SK-N-SH treated with all-trans-retinoic acid at 6 μM for 48 hours (cell line): ENCODE results near the gene JMJD8.

Experiments
- ATAC-seq: fragments of 200-7000 bp; cut with Tn5 transposase; 3 replicates; pipeline ENCODE4 v1.9.1; 2020; ENCODE audit warnings: mild to moderate bottlenecking, moderate library complexity
- BACH2 ChIP-seq: fragments of 250-450 bp; sonication (Bioruptor Pico); IDR thresholded peaks from 2 replicates; pipeline ENCODE4 v1.9.0; 2021; ENCODE audit warnings: mild to moderate bottlenecking, borderline replicate concordance
- CREB5 ChIP-seq: fragments of 250-450 bp; sonication (Bioruptor Pico); IDR thresholded peaks from 2 replicates; pipeline ENCODE4 v1.5.1; 2020; ENCODE audit warnings: low read depth, mild to moderate bottlenecking, moderate library complexity
- CSDC2 ChIP-seq: fragments of 250-450 bp; sonication (Bioruptor Pico); IDR thresholded peaks from 2 replicates; pipeline ENCODE4 v1.5.0; 2020; ENCODE audit warnings: mild to moderate bottlenecking, moderate library complexity
- CSRNP3 ChIP-seq: fragments of 250-450 bp; sonication (Bioruptor Pico); IDR thresholded peaks from 2 replicates; pipeline ENCODE4 v1.5.1; 2021; ENCODE audit warnings: mild to moderate bottlenecking, moderate library complexity
- ESRRG ChIP-seq: fragments of 250-450 bp; sonication (Bioruptor Pico); IDR thresholded peaks from 2 replicates; pipeline ENCODE4 v1.6.1; 2021; ENCODE audit warnings: mild to moderate bottlenecking
- GLIS3 ChIP-seq: fragments of 250-450 bp; sonication (Bioruptor Pico); IDR thresholded peaks from 2 replicates; pipeline ENCODE4 v1.5.0; 2020; ENCODE audit warnings: mild to moderate bottlenecking, moderate library complexity
- ISL1 ChIP-seq: fragments of 250-450 bp; sonication (Bioruptor Pico); IDR thresholded peaks from 2 replicates; pipeline ENCODE4 v2.1.2; 2022; ENCODE audit warnings: mild to moderate bottlenecking, moderate library complexity
- OSR1 ChIP-seq: fragments of 250-450 bp; sonication (Bioruptor Pico); IDR thresholded peaks from 2 replicates; pipeline ENCODE4 v1.8.0; 2022; ENCODE audit warnings: moderate library complexity, mild to moderate bottlenecking, inconsistent platforms
- PATZ1 ChIP-seq: fragments of 250-450 bp; sonication (Bioruptor Pico); IDR thresholded peaks from 2 replicates; pipeline ENCODE4 v1.8.0; 2020; ENCODE audit warnings: mild to moderate bottlenecking, moderate library complexity, borderline replicate concordance
- POU6F1 ChIP-seq: fragments of 250-450 bp; sonication (Bioruptor Pico); IDR thresholded peaks from 2 replicates; pipeline ENCODE4 v1.8.0; 2021; ENCODE audit warnings: low read depth, mild to moderate bottlenecking, moderate library complexity, borderline replicate concordance
- PPARA ChIP-seq: fragments of 250-450 bp; sonication (Bioruptor Pico); IDR thresholded peaks from 2 replicates; pipeline ENCODE4 v1.5.0; 2020; ENCODE audit warnings: mild to moderate bottlenecking, borderline replicate concordance
- RARB ChIP-seq: fragments of 250-450 bp; sonication (Bioruptor Pico); IDR thresholded peaks from 2 replicates; pipeline ENCODE4 v1.8.0; 2021; ENCODE audit warnings: mild to moderate bottlenecking, moderate library complexity
- SNAI2 ChIP-seq: fragments of 250-450 bp; sonication (Bioruptor Pico); IDR thresholded peaks from 2 replicates; pipeline ENCODE4 v1.5.0; 2020; ENCODE audit warnings: mild to moderate bottlenecking, moderate library complexity
- TOX ChIP-seq: fragments of 250-450 bp; sonication (Bioruptor Pico); IDR thresholded peaks from 2 replicates; pipeline ENCODE4 v1.8.0; 2021; ENCODE audit warnings: mild to moderate bottlenecking, moderate library complexity, borderline replicate concordance
- TSHZ2 ChIP-seq: fragments of 250-450 bp; sonication (Bioruptor Pico); IDR thresholded peaks from 2 replicates; pipeline ENCODE4 v1.5.0; 2020; ENCODE audit warnings: mild to moderate bottlenecking, moderate library complexity
- ZC3H10 ChIP-seq: fragments of 250-450 bp; sonication (Bioruptor Pico); IDR thresholded peaks from 2 replicates; pipeline ENCODE4 v1.5.1; 2021; ENCODE audit warnings: mild to moderate bottlenecking, moderate library complexity
- ZFP3 ChIP-seq: fragments of 250-450 bp; sonication (Bioruptor Pico); IDR thresholded peaks from 2 replicates; pipeline ENCODE4 v1.5.0; 2020; ENCODE audit warnings: mild to moderate bottlenecking, moderate library complexity
- ZFP30 ChIP-seq: fragments of 450-650 bp; formaldehyde crosslinking; IDR thresholded peaks from 2 replicates; pipeline ENCODE4 v1.5.0; 2022; ENCODE audit warnings: mild to moderate bottlenecking, moderate library complexity
- ZNF565 ChIP-seq: fragments of 450-650 bp; formaldehyde crosslinking; conservative IDR thresholded peaks from 2 replicates; pipeline ENCODE4 v1.5.0; 2020; ENCODE audit warnings: low read depth, mild to moderate bottlenecking, moderate library complexity
- ZNF70 ChIP-seq: fragments of 450-650 bp; formaldehyde crosslinking; IDR thresholded peaks from 2 replicates; pipeline ENCODE4 v1.5.0; 2020; ENCODE audit warnings: mild to moderate bottlenecking, moderate library complexity
- ZNF8 ChIP-seq: fragments of 450-650 bp; formaldehyde crosslinking; IDR thresholded peaks from 2 replicates; pipeline ENCODE4 v1.5.0; 2020; ENCODE audit warnings: mild to moderate bottlenecking, moderate library complexity

Gene JMJD8

GRCh38 chr16:682493-683395, 1.4 kb downstream of the JMJD8 start:
- no peak for ATAC-seq
- TF ChIP-seq PPARA (CRISPR knock-in tag) = no peak
- TF ChIP-seq ZC3H10 = no peak
- TF ChIP-seq ZFP30 (CRISPR knock-in tag) = no peak
- no peak for TF ChIP-seq TSHZ2 (CRISPR knock-in tag)
- TF ChIP-seq SNAI2 (CRISPR knock-in tag) = no peak

- TF ChIP-seq PATZ1 (CRISPR knock-in tag) (no peak), TOX (CRISPR knock-in tag) (no peak), CSDC2 (CRISPR knock-in tag) (no peak), ZNF565 (CRISPR knock-in tag) (no peak), ZNF8 (no peak), CREB5 (CRISPR knock-in tag) (no peak), CSRNP3 (no peak), OSR1 (no peak), PPARA (CRISPR knock-in tag) (no peak), ZC3H10 (no peak), ZNF70 (no peak), TSHZ2 (CRISPR knock-in tag) (no peak), ESRRG (CRISPR knock-in tag) (no peak), POU6F1 (CRISPR knock-in tag) (no peak), SNAI2 (CRISPR knock-in tag) (no peak), ISL1 (CRISPR knock-in tag) (no peak), RARB (CRISPR knock-in tag) (no peak), ZFP3 (CRISPR knock-in tag) (no peak), BACH2 (no peak), GLIS3 (CRISPR knock-in tag) (no peak)
- no peak for ATAC-seq
These were observed 2.2 kb downstream of the JMJD8 start for GRCh38 chr16:681746-682427.
